GM18507 (cell line): ENCODE results near the gene SP140L.
"Not testable (repeated sequence)": the region's sequence is repeated elsewhere in the genome, so short reads cannot be mapped to it uniquely, and the experiment has no call there.

Source experiments
- DNase-seq: peaks from one replicate; pipeline ENCODE4 v3.0.0; 2011; ENCODE audit warnings: low read depth; ENCODE audit not compliant: insufficient read length; ENCODE audit errors: extremely low spot score
- FAIRE-seq: peaks from 2 replicates; lab custom pipeline; 2011; peaks lifted over from hg19 to GRCh38; lab: Jason Lieb, UNC

SP140L gene

DNA sequence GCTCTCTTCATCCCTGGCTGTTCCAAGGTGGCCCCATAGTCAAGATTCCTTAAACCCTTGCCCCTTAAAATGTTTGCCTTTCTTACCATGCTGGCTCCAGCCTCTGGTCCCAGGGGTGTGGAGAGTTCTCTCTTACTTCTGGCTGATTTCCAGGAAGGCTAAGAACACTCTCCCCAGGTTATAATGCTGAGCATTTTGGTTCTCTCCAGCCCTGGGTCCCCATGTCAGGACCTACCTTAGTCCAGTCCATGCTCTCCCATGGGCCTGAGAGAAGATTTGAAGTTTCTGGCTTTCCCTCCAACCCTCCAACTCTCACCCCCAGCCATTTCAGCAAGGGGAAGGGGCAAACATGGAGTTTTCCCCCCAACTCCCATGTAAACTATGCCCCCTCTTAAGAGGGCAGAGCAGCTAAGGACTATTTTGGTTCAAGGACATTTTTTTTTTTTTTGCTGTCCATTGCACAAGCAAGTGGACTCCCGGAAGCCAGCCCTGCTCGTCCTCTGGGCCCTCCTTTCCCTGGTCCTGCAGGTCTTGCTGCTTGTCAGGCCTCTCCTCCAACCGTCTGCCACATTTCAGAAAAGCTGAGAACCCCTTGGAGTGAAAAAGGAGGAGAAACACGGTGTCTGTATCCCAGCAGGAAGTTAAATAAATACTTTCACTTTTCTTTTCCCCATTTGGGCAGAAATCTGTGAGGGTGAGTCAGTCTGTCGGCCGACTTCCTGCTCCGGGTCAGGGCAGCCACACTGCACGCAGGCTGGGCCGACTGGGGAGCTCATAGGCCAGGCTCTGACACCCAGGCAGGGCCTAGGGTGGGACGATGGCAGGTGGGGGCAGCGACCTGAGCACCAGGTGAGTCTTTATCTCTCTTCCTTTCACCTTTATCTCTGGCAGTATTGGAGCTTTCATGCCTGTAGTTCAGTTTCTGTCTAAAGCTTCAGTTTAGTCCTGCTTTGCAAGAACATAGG is at the start of gene SP140L:
SP140L (plus strand) TSS at position 741 of the 965 bp plus-strand sequence; CDS start at position 818, 77 bp downstream.
- DNase-seq (peak; percentile 50), FAIRE-seq (peak; percentile 95)

DNA sequence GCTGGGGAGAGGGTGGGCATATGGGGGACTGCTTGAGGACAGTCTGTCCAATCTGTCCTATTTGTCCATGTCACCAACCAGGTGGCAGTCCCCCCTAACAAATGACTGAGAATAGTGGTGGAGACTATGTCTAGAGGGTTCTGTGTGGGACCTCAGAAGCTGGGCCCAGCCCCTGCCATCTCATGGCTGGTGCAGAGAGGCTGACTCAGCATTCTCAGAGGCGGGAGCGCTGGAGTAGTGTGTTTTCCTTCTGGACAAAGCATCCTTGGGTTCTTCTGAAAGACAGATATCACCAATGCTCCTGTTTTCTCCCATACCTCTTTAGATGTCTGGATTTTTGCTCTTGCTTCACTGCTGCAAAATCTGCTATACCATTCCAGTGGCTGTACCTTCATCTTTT is 44.1 kb upstream of the SP140L start:
- FAIRE-seq (no peak), DNase-seq (no peak)

DNA sequence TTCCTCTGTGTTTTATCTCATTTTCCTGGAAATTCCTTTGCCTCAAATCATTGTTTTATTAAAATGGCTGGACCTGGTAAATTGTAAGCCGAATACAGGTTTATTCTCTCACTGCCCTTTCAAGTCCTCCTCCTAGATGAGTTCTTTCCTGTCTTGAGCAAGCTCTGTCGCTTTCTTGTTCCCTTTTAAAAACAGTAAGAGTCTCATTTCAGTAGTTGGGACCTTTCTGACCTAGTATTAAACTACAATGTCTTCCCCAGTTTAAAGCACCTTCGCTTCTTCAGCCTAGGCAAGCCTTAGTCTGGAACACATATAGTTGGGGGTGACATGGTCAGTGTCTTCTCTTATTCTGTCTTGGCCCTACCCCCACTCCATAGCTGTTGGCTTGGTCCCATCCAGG is 40.9 kb upstream of the SP140L start:
- DNase-seq (no peak), FAIRE-seq (no peak)

DNA sequence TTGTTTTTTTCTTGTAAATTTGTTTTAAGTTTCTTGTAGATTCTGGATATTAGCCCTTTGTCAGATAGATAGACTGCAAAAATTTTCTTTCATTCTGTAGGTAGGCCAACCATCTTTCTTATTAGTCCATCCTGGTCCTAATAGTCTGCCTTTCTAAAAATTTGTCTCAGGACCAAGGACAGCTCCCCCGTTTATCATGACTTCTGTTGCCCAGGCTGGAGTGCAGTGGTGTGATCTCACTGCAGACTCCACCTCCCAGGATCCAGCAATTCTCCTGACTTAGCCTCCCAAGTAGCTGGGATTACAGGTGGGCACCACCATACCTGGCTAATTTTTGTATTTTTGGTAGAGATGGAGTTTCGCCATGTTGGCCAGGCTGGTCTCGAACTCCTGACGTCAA is 37.7 kb upstream of the SP140L start:
- DNase-seq, FAIRE-seq: not testable (repeated sequence)

DNA sequence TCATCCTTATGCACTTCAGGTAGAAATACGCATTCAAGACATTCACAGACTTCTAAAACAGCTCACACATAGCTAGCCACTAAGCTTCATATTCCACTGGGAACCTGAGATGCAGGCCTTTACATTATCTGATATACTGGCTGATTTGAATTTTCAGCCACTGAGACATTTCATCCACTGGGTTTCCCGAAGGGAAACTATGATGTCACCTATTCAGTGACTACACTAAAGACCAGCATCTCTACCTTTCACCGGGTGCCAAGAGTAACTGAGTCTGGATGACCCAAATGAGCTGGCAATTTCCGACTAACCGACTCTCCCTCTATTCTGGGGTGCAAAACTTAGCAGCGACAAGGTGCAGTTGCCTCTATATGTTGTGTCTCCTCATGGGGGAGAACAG is 31.8 kb upstream of the SP140L start:
- no peak for FAIRE-seq
- DNase-seq: no peak

DNA sequence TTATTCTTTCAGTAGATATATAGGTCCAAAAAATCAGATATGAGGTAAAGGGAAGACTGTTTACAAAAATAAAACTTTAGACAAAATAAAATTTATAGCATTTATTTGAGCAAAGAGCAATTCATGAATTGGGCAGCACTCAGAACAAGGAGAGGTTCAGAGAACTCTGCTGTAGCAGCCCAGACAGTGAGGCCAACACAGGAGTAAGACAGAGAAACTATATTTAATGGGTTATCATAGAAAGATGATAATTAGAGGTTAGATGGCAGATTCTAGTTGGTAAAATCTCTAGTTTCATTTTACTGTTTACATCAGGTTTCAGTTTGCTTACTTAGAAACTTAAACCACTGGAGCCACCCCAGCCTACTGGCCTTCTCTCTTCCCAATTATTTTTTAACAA is 30.1 kb upstream of the SP140L start:
- DNase-seq (no peak), FAIRE-seq (no peak)

DNA sequence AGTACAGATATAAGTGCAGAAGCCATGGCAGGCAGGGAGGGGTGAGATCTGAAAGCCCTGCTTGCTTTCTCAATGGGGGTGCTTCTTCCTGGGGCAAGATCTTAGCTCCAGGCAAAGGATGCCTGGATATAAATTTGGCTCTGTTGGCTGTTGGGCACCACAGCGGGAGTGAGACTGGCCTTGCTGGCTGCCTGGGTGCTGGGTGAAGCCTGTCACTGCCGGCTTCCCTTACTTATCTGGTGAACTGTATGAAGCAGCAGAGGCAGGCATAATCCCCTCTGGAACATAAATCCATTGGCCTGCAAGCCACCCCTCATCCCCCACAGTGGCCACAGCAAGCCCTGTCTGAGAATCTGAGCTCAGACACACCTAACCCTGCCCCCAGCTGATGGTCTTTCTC is 27.4 kb upstream of the SP140L start:
- DNase-seq (no peak), FAIRE-seq (no peak)

DNA sequence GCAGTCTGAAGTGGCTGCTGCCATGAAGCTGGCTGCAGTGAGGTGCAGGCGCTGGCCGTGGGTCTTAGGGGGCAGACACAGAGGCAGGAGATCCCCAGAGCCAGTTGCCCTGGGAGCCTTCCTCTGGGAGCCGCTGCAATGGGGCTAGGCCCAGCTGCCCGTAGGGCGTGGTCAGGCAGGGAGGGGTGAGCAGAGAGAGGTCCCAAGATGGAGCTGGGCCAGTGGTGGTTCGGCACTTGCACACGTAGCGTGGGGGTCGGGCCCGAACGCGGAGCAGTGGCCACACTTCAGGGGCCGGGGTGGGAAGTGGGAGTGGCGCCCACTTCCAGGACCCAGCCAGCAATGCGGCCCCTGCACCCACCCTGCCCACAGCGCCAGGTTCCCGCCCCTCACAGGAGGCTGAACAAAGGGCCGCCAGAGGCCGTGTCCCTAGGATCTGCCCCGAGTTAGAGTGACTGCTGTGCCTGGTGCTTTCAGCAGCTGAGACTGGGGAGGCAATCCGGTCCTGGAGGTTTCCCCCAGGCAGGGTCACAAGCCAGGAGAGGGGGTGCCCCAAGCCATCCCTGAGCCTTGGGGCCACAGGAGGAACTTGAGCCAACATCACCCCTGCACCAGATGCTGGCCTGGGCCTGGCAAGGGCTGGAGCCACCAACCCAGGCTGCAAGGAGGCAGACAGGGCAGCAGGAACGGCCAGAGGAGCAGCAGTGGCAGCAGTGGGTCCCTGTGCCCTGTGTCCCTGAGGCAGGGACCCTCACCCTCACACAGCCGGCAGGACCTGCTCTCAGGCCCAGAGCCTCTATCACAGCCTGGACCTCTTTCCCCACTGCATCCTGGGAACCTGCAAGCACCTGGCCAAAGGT is 21.3 kb upstream of the SP140L start:
- no peak for FAIRE-seq

DNA sequence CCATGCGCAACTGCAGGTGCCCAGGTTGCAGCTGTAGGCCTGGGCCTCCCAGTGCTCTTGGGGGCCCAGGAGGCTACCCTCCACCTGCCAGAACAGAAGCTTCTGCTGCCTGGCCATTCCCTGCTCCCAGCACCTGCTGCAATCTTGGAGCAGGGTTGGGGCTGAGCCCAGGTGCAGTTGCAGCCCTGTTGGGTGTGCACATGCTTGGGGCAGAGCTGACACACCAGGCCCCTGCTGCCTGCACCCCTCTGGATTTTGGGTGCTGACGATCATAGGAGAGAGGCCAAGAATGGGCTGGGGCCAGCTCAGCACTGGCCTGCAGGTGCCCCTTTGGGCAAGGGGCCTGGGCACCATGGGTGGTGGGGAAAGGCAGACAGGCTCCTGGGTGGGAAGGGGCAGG is 20.5 kb upstream of the SP140L start:
- FAIRE-seq (no peak), DNase-seq (no peak)

More for the DNA sequence above, 21.3 kb upstream of the SP140L start:
- no peak for DNase-seq

DNA sequence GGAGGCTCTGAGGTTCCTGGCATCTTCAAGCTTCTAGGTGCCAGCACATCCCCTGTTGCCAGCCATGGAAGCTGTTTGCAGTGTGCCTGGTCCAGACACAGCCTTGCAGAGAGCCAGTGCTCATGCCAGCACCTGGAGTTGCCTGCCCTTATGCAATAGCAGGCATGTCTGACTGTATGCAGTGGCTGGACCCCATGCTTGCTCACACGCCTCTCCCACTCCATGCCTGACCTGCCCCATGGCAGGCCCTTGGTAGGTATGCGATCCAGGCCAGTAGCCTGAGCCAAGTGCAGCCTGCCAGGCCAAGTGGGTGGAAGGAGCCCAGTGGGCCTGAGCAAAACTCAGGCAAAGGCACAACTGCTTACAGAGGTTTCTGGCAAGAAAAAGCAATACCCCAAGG is 19.5 kb upstream of the SP140L start:
- no peak for DNase-seq
- no peak for FAIRE-seq

DNA sequence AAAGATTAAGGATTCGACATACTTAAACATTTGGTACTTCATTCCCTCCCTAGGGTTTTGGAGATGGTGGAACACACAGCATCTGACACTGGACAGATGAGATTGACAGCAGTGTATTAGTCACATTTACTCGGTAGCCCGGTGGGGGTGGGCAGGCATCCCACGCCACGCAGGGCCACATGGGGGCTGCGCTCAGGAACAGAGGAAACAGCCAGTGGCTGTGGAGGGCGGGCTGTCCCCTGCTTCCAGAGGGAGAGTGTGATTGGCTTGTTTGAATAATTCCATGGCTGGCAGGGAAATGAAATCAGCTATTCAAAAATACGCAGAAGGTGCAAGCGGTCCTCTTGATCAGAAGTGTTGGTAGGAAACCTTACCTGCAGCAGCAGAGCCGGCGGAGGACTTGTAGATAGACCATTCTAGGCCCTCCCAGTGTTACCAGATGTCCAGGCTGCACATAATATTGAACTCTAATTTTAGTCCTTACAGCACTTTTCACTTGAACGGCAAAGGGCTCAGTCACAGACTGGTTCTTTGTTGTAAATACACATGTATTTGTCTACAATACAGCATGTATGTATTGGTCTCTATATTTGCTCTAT is 18.5 kb upstream of the SP140L start:
- FAIRE-seq: no peak

DNA sequence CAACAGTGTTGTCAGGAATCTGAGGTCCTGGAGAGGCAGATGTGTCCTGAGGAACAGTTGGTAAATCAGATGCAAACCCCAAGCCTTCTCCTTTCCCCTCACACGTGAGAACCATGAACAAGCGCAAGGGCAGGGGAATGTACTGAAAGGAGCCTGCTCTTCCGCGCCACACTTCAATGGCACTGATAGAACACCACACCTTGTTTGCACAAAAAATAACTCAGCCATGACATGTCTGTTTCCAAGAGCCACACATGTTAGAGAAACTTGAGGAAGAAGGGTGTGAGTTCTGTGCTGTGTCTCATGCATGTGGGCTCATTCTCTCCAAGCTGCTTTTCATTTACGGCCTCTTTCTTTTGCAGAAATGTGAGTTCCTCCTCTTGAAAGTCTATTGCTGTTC is 16.2 kb upstream of the SP140L start:
- FAIRE-seq: peak; percentile 36

More for the DNA sequence above, 18.5 kb upstream of the SP140L start:
- DNase-seq: no peak

DNA sequence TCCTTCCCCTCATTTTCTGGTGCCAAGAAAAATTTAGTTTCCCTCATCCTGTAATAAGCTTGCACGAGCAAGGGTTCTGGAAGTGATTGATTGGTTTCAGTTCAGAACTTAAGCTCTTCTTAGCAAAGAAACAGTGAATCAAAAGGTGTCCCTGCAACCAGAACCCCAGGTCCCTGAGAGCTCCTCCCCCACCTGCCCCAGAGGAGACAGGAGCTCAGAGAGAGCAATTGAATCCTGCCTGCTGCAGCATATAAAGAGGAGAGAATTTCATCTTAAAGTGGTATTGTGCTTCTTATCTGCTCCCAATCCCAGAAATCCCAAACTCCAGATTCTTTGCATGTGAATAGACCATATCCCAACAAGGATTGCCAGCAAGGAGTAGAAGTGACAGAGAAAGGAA is 15.4 kb upstream of the SP140L start:
- not testable (repeated sequence) for DNase-seq
- FAIRE-seq: peak; percentile 76

More for the DNA sequence above, 16.2 kb upstream of the SP140L start:
- DNase-seq: not testable (repeated sequence)

DNA sequence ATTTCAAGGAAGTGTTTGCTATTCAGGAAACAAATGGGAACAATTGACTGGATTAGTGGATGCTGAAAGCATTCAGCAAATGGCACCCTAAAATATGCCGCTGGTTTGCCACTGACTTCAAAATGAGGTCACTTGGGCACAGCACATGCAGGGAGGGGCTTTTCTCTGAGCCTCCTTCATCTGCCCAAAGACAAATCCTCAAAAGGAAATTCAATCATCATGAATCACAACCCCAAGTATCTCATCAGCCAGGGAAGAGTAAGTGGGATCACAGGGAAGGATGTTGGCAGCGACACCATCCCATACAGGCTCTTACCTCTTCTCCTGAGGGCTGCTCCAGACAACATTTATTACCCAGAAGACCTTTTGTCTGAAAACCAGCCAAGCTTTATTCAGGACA is 14.4 kb upstream of the SP140L start:
- no peak for DNase-seq
- no peak for FAIRE-seq

DNA sequence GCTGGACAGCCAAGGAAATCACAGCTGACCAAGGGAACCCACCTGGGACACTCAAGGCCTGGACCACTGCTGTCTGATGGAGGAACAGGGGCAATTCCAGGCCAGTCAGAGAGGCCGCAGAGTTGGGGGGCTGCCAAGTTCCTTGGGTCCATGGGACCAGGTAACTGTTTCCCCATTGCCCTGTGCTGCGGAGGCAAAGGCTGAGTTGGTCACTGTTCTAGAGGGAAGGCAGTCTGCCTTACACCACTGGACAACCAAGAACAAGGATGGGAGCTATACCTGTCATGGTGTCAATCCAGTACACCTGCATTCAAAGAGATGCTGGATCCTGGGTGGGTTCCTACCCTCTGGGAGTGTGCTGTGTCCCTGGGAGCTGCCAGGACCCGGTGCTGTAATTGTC is 9.6 kb upstream of the SP140L start:
- DNase-seq (no peak), FAIRE-seq (no peak)

DNA sequence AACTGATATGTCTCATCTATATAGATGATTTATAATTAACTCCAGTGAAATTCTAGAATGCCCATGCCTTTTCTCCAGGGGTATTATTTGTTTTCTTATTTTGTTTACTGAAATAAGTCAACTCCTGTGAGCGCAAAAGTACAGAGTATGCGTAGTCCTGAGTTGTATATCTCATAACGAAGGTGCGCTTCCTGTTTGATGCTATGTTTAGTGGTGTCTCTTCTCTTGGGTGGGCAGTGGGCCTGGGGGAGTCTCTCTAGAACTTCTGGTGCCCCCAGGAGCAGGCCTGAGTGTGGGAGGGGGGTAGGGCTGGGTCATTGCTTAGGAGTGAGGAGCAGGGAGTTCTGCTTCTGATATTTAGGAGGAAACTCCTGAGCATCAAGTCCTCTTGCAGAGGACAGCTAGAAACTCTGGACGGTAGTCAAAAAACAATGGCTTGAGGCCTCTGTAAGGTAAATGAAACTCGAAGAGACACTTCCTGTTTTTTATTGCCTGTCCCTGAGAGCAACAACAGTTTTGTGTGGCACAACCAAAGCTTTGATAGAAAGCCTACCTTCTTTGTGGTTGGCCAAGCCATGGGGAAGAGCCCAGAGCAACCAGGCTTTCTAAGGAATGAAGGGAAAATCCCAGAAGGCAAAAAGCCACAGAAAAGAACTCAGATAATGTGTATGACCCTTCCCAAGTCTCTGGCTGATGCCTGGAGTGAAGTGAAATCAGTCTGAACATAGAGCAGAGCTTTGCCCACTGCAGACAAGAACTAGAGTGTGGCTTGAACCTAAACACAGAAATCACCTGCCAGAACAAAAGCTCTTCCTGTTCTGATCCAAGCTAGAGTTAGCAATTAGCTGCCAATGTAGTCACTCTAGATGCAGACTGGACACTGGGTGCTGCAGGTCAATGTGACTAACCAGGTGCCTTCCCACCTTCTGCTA is 8.5 kb upstream of the SP140L start:
- DNase-seq (no peak), FAIRE-seq (no peak)

DNA sequence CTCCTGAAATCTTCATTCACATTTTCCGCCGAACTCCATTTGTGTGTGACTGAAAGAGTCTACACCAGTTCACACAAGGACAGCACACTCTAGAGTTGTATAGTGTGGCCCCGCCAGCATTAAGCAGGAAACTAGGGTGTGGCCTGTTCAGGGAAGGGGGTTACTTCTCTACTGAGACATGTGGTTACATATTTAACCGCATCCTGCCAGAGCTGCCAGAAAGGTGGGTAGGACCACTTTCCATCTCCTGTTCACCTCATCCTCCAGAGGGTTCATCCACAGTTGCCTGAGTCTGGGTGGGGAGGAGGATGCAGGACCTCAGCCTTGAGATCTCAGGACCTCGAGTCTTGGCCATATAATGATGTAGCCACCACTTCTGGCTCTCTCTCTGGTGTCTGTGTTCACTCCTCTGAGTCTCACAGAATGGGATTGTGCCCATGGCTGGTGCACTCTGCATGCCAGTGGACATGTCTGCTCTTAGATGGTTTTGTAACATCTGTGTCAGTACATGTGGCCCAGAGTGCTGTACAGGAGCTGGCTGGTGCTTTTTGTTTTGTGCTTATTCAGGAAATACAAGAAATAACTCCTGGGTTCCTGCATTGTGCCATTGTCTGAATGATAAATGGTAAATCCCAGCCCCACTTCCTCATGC is 7.7 kb upstream of the SP140L start:
- peak; percentile 98 for FAIRE-seq

DNA sequence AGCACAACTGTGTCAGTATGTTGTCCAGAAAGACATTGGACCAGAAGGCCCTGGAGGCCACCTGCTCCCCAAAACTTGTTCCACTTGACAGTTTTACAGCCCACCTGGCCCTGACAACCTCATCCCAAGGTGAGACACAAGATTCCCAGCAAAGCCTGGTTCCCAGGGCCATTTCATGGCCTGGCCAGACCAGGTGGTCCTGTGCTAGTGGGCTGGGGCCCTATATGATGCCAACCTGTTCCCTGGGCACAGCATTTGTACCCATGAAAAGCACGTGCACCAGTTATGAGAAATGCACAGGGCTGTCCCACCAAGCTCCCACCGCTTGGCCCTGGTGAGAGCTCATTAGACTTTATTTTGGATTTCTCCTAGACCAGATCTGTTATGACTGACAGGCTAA is 6.0 kb upstream of the SP140L start:
- DNase-seq (no peak), FAIRE-seq (no peak)

More for the DNA sequence above, 7.7 kb upstream of the SP140L start:
- DNase-seq: no peak
